GM12801 (cell line): ENCODE data around the gene NOL4L.

Experiments
- CTCF ChIP-seq: IDR thresholded peaks from one replicate; pipeline ENCODE4 v1.5.1; 2011; ENCODE audit warnings: control low read depth; ENCODE audit not compliant: insufficient read length; ENCODE audit errors: extremely low read depth

Gene NOL4L

GRCh38 chr20:32626859-32627636, 41.9 kb upstream of the NOL4L start:
- no peak for TF ChIP-seq CTCF

GRCh38 chr20:32626407-32626806, 41.3 kb upstream of the NOL4L start:
- TF ChIP-seq CTCF, result no peak

GRCh38 chr20:32625996-32626395, 40.9 kb upstream of the NOL4L start:
- no peak for TF ChIP-seq CTCF

DNA sequence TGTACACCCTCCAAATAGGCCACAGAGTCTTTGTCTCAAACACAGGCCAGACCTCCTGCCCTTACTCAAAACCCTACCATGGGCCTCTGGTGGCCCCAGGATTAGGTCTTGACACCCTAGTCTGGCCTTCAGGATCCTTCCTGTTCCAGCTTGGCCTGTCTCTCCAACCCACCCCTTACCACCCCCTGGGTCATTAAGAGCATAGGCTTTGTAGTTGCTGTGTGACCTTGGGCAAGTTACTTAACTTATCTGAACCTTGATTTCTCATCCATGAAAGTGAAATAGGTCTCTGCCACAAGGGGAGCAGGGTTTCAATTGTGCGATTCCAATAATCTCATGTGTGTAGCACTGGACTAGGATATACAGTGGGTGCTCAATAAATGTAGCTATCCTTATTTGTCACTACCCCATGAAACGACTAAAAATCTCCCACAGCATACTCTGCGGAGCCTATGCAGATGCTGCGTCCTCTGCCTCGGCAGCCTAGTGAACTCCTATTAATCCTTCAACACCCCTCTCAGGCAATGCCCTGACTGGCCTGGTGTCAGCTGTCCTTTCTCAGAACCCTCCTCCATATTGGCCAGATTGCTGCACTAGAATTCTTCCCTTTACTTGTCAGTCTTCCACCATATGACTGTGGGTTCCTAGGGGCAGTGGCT, 39.7 kb upstream of the NOL4L start:
- no peak for TF ChIP-seq CTCF

GRCh38 chr20:32623667-32624157, 38.6 kb upstream of the NOL4L start:
- TF ChIP-seq CTCF, result no peak

- TF ChIP-seq CTCF, result no peak
Observed at GRCh38 chr20:32622585-32623468, 37.7 kb upstream of the NOL4L start.

- no peak for TF ChIP-seq CTCF
Observed at GRCh38 chr20:32621891-32622584, 36.9 kb upstream of the NOL4L start.
